HG03439 (cell line): Measurements from ENCODE around the gene OSBPL10.

Source experiments
- ATAC-seq: cut with Tn5 transposase; IDR thresholded peaks from one replicate; pipeline ENCODE4 v1.9.1; 2021; ENCODE audit warnings: mild to moderate bottlenecking, moderate library complexity; ENCODE audit not compliant: unreplicated experiment

OSBPL10 gene

GRCh38 chr3:31625358-31625757, 355.7 kb downstream of the OSBPL10 start:
- ATAC-seq, result no peak

GRCh38 chr3:31624083-31624709, 356.9 kb downstream of the OSBPL10 start:
- peak; percentile 43 for ATAC-seq

- ATAC-seq, result peak; percentile 60
These were observed 358.3 kb downstream of the OSBPL10 start for GRCh38 chr3:31622636-31623288.

GRCh38 chr3:31621314-31621713, 359.7 kb downstream of the OSBPL10 start:
- ATAC-seq, result no peak

GRCh38 chr3:31620656-31621055, 360.4 kb downstream of the OSBPL10 start:
- ATAC-seq, result no peak

- no peak for ATAC-seq
These were observed 364.4 kb downstream of the OSBPL10 start for GRCh38 chr3:31616711-31617110.

GRCh38 chr3:31615071-31615875, 365.8 kb downstream of the OSBPL10 start:
- no peak for ATAC-seq

- no peak for ATAC-seq
These were observed 366.7 kb downstream of the OSBPL10 start for GRCh38 chr3:31614162-31614921.

GRCh38 chr3:31613654-31614053, 367.4 kb downstream of the OSBPL10 start:
- no peak for ATAC-seq

GRCh38 chr3:31613177-31613576, 367.9 kb downstream of the OSBPL10 start:
- no peak for ATAC-seq
